Stimulated activated CD4-positive, alpha-beta T cell treated with anti-CD3 and anti-CD28 coated beads, Interleukin-1b, Interleukin-23, amount 100 ng/mL, for 1 hour (primary cell): Measurements from ENCODE around the gene PRKAG2.

Source experiments
- DNase-seq, 2 donors: peaks; one replicate each; pipeline ENCODE4 v3.0.0-alpha.2; 2020; ENCODE audit warnings: low read depth in 2 of 2

The PRKAG2 gene

GRCh38 chr7:151818674-151819519 lies 58.0 kb downstream of the PRKAG2 start:
- no peak for DNase-seq

- DNase-seq: no peak
Measured at GRCh38 chr7:151817981-151818673, 58.8 kb downstream of the PRKAG2 start.

- DNase-seq: no peak
Measured at GRCh38 chr7:151817315-151817690, 59.6 kb downstream of the PRKAG2 start.

- DNase-seq: no peak
Measured at GRCh38 chr7:151816562-151817314, 60.2 kb downstream of the PRKAG2 start.

GRCh38 chr7:151815419-151815818 lies 61.5 kb downstream of the PRKAG2 start:
- no peak for DNase-seq

- DNase-seq: no peak
Measured at GRCh38 chr7:151814400-151815009, 62.4 kb downstream of the PRKAG2 start.

- DNase-seq: no peak
Measured at GRCh38 chr7:151813997-151814396, 62.9 kb downstream of the PRKAG2 start.

GRCh38 chr7:151813445-151813844 lies 63.5 kb downstream of the PRKAG2 start:
- DNase-seq: no peak

- no peak for DNase-seq
Measured at GRCh38 chr7:151812967-151813366, 63.9 kb downstream of the PRKAG2 start.

GRCh38 chr7:151810441-151811232 lies 66.3 kb downstream of the PRKAG2 start:
- no peak for DNase-seq

- DNase-seq: no peak
Measured at GRCh38 chr7:151809864-151810170, 67.1 kb downstream of the PRKAG2 start.

- no peak for DNase-seq
Measured at GRCh38 chr7:151809146-151809863, 67.6 kb downstream of the PRKAG2 start.

GRCh38 chr7:151808400-151809145 lies 68.3 kb downstream of the PRKAG2 start:
- DNase-seq: no peak

- DNase-seq: no peak
Measured at GRCh38 chr7:151807846-151808245, 69.1 kb downstream of the PRKAG2 start.

GRCh38 chr7:151806952-151807775 lies 69.8 kb downstream of the PRKAG2 start:
- no peak for DNase-seq

GRCh38 chr7:151806204-151806603 lies 70.7 kb downstream of the PRKAG2 start:
- no peak for DNase-seq

GRCh38 chr7:151805191-151805590 lies 71.7 kb downstream of the PRKAG2 start:
- DNase-seq: no peak

GRCh38 chr7:151804756-151805155 lies 72.2 kb downstream of the PRKAG2 start:
- no peak for DNase-seq

GRCh38 chr7:151803841-151804240 lies 73.1 kb downstream of the PRKAG2 start:
- no peak for DNase-seq
